ENCODE measurements around the gene FAM107B. TPM values are rescaled to one million over a fixed set of nuclear protein-coding genes. Genes with fewer than 3 reads are reported as not detected.

Gene FAM107B
- total RNA-seq, 1 experiment from 2014 or later = 18.2 TPM

- DNase-seq (ENCODE audit: low spot score) = no peak
Observed at GRCh38 chr10:14499601-14499904, 275.1 kb downstream of the FAM107B start.

- no peak for DNase-seq (ENCODE audit: low spot score)
Observed at GRCh38 chr10:14498326-14498725, 276.4 kb downstream of the FAM107B start.

- DNase-seq (ENCODE audit: low spot score) = peak; percentile 41
Observed at GRCh38 chr10:14491811-14492210, 282.9 kb downstream of the FAM107B start.

- DNase-seq (ENCODE audit: low spot score) = no peak
Observed at GRCh38 chr10:14489522-14490177, 285.0 kb downstream of the FAM107B start.

GRCh38 chr10:14487488-14487883, 287.2 kb downstream of the FAM107B start:
- DNase-seq (ENCODE audit: low spot score) = no peak

- no peak for DNase-seq (ENCODE audit: low spot score)
Observed at GRCh38 chr10:14486777-14487487, 287.8 kb downstream of the FAM107B start.

GRCh38 chr10:14485986-14486385, 288.7 kb downstream of the FAM107B start:
- no peak for DNase-seq (ENCODE audit: low spot score)

GRCh38 chr10:14483417-14483816, 291.3 kb downstream of the FAM107B start:
- no peak for DNase-seq (ENCODE audit: low spot score)

GRCh38 chr10:14481752-14482151, 292.9 kb downstream of the FAM107B start:
- DNase-seq (ENCODE audit: low spot score) = peak; percentile 48

GRCh38 chr10:14481014-14481413, 293.7 kb downstream of the FAM107B start:
- DNase-seq (ENCODE audit: low spot score) = no peak

GRCh38 chr10:14478604-14479003, 296.1 kb downstream of the FAM107B start:
- DNase-seq (ENCODE audit: low spot score) = peak; percentile 90

- DNase-seq (ENCODE audit: low spot score) = no peak
Observed at GRCh38 chr10:14478201-14478600, 296.5 kb downstream of the FAM107B start.

GRCh38 chr10:14477408-14477710, 297.3 kb downstream of the FAM107B start:
- peak; percentile 44 for DNase-seq (ENCODE audit: low spot score)

- DNase-seq (ENCODE audit: low spot score) = peak; percentile 99
Observed at GRCh38 chr10:14476641-14477407, 297.9 kb downstream of the FAM107B start.

GRCh38 chr10:14476006-14476405, 298.7 kb downstream of the FAM107B start:
- DNase-seq (ENCODE audit: low spot score) = peak; percentile 18

- DNase-seq (ENCODE audit: low spot score) = peak; percentile 48
Observed at GRCh38 chr10:14474656-14475055, 300.0 kb downstream of the FAM107B start.

- no peak for DNase-seq (ENCODE audit: low spot score)
Observed at GRCh38 chr10:14470920-14471319, 303.8 kb downstream of the FAM107B start.

GRCh38 chr10:14468726-14469125, 306.0 kb downstream of the FAM107B start:
- no peak for DNase-seq (ENCODE audit: low spot score)

Other genes starting within 250 kb of the FAM107B start
- gene CDNF, start 63.1 kb upstream of the FAM107B start, total RNA-seq (2014; rRNA removed; shearing (Covaris generic)) = 1.2 and 1.8 TPM in 2 replicates
- 65.3 and 82.9 TPM in 2 replicates for gene HSPA14, start 63.4 kb upstream of the FAM107B start, total RNA-seq (2014; rRNA removed; shearing (Covaris generic))
- 18.9 and 22.5 TPM in 2 replicates for gene MSANTD7, start 63.4 kb upstream of the FAM107B start, total RNA-seq (2014; rRNA removed; shearing (Covaris generic))
- 50.5 and 64.3 TPM in 2 replicates for gene SUV39H2, start 104.0 kb upstream of the FAM107B start, total RNA-seq (2014; rRNA removed; shearing (Covaris generic))
- gene DCLRE1C, start 179.2 kb upstream of the FAM107B start, total RNA-seq (2014; rRNA removed; shearing (Covaris generic)) = 13.3 and 14.4 TPM in 2 replicates
- 0.48 TPM in 1 of 2 replicates, not detected in the other for gene MEIG1, start 184.5 kb upstream of the FAM107B start, total RNA-seq (2014; rRNA removed; shearing (Covaris generic))

Measured in A172 (cell line).